HT1080 (cell line): ENCODE measurements around the gene FNDC3B. TPM values are rescaled to one million over a fixed set of nuclear protein-coding genes. Genes with fewer than 3 reads are reported as not detected.

ENCODE experiments used
- DNase-seq: peaks from one replicate; pipeline ENCODE4 v3.0.0-alpha.2; 2015; ENCODE audit warnings: low read depth
- small RNA-seq: library from RNA; depleted of rRNA; stranded (forward); fragments of <200 nt; gene quantifications from one replicate; pipeline ENCODE3, GENCODE V24; 2014
- total RNA-seq: library from RNA; depleted of rRNA; stranded (reverse); fragments of >200 nt; shearing (Covaris generic); gene quantifications from 2 replicates; pipeline ENCODE4 v1.2.3, GENCODE V29; 2014; rRNA removed

FNDC3B gene
- total RNA-seq, 1 experiment from 2014 or later: 63.7 TPM

DNA sequence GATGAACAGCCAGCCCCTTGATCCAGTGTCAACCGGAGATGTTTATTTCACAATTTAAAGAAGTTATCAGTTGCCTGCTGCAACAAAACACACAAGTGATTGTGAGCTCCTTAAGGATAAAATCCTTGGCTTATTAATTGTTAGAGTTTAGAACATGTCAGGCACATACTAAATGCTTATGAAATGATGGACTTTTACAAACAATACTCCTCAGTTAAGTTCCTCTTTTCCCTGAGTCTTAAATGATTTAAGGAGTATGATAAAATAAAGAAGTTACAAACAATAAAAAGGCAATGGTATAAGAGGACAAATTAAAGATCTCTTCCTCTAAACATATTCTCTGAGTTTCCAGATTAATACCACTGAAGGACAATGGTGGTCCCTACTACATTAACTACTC, 403.2 kb downstream of the FNDC3B start:
- DNase-seq: no peak

DNA sequence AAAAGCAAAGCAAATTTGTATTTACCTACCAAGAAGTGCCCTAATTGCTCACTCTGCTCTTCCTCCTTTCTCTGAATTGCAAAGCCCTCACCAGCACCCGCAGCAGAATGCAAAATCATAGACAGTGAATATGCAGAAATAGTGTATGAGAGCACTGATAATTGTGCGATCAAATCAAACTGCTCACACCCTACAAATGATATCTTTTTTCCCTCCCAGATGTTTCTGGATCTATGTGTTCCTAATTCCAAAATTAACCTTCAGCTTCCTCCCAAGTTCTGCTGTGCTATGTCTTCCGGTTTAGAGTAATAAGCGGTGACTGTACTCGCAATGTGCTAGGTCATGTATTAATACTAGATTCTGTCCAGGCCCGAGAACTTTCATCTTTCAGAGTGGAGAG, 405.4 kb downstream of the FNDC3B start:
- no peak for DNase-seq

DNA sequence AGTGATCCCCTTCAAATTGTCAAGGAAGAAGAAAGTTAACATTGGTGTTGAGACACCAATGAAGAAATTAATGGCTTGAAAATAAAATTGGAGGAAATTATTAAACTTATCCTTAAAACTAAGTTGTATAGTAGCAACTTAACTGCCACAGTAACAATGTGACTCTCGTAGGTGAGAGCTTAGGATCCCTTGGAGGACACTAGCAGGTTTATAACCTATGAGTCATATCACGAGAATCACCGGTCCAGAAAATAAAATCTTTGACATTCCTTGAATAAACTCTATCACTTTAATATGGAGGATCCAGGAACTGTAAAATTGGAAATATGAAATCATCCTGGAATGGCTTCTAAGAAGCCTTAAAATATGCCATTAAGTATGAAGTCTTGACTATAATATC, 406.8 kb downstream of the FNDC3B start:
- no peak for DNase-seq

DNA sequence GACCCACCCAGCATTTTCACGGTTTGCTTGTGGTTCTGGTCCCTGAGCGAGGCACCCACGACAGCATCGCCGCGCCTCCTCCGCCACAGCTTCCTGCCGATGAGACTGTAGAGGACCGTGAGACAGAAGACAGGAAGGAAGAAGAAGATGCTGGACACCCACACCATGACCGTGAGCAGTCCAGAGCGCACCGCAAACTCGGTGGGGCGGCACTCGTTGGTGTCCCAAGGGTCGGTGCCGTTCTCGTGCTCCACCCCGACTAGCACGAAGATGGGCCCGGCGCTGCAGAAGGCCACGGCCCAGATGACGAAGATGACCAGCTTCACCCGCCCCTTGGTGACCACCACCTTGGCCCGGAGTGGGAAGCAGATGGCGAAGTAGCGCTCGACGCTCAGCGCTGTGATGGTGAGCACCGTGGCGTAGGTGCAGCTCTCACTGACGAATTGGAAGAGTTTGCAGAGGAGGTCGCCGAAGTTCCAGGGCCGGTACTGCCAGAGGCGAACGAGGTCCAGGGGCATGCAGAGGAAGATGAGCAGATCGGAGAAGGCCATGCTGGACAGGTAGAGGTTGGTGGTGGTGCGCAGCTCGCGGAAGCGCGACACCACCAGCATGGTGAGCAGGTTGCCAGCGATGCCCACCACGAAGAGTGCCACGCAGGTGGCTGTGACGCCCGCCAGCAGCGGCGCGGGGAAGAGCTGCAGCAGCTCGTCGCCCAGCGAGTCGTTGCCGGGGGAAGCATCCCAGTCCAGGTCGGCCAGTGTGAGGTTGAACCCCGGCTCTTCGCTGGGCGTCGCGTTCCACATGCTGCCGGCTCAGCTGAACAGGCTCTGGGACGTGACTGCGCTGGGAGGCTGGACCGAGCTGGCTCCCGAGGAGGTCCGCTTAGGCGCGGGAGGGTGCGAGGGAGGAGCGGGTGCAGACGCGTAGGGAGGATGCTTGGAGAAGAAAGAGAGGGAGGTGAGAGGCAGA, 408.5 kb downstream of the FNDC3B start, which contains the start of gene GHSR:
Gene GHSR (minus strand): TSS at position 846 of the 969 bp plus-strand sequence. CDS start 43 bp downstream, at position 803.
- DNase-seq: no peak

GRCh38 chr3:172448661-172449465, 409.5 kb downstream of the FNDC3B start:
- DNase-seq: no peak

DNA sequence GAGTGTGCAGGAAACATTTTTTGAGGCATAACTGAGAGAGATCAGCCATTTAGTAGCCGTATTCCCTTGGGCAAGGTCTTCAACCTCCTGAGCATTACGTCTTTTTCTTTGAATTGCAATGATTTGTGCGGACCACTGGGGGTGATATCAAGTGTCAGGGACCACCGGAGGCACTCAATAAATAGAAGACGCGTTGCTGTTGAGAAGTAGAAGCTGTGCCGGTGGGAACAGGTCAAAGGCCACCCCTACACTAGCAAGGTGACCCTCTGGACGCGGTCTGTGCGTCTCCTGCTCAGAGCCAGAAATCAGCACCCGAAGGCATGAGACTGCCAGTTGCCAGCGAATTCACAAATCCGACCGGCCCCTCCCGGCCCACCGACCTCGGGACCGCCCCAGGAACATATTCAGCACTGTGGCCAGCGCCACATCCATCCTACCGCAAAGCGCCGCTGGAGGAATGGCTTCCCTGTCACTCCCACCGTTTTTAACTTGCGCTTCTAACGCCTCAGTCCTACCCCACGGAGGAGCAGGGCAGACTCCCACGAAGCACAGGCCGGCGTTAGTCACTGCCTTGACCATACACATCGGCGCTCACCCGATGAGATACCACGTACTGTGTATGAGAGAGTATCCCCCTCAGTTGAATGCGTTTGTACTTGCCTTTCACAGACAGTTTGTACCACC, 410.2 kb downstream of the FNDC3B start:
- DNase-seq: peak; percentile 35

Small RNA genes within 50 kb of the gene (small RNA-seq; reads per million reads assigned to genes)
- gene RN7SL141P: not detected

Other genes with a start within 250 kb of the FNDC3B start
- 6.2 and 7.5 TPM in 2 replicates for gene PLD1, start 229.1 kb upstream of the FNDC3B start, total RNA-seq
- not detected in 2 replicates for gene TMEM212, start 196.2 kb upstream of the FNDC3B start, total RNA-seq